ENCODE results near the gene SPATA13. TPM values are rescaled to one million over a fixed set of nuclear protein-coding genes. Genes with fewer than 3 reads are reported as not detected.
A peak's percentile ranks its signal among the peaks of the same experiment; 100 is the strongest.

Gene SPATA13
- total RNA-seq, 2 donors from 2014 or later, result 43.9 to 65.0 TPM

DNA sequence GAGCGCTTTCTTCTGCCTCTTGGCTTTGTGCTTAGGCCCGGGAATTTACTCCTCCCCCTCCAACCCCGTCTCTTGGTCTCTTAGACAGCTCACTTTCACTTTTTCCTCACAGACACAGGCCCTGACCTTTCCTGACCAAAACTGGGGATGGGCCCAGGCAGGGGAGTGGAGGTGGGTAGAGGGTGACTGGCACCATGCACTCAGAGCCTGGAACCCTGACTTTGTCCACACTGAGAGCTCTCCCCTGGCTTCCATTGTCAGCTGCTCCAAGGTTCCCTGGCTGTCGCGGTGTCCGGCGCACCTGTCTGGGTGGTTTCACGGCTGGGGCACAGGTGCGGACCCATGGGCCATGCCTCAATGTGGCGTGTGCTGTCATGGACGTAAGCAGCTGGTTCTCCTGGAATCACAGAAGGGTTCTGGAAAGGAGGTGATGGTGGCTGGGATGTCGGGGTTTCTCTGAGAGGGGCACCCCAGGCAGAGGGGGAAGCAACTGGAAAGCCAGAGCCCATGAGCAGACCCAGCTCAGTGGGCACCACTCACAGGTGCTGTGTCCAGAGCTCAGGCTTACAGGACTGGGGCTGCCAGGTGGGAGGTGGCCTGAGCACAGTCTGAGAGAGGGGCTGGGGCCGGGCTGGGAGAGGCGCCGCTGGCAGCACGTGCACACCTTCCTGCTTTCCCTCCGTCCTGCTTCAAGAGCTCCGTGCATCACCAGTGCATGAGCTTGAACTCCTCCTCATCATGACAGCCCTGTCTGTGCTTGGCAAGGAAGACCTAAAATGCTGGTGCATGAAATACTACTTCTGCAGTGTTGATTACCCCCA lies 120.9 kb downstream of the SPATA13 start:
- DNase-seq (ENCODE audit: low spot score in 2 of 2), result no peak
- H3K27ac Mint-ChIP-seq, result peak overlapping the region; percentile 70 to 95

DNA sequence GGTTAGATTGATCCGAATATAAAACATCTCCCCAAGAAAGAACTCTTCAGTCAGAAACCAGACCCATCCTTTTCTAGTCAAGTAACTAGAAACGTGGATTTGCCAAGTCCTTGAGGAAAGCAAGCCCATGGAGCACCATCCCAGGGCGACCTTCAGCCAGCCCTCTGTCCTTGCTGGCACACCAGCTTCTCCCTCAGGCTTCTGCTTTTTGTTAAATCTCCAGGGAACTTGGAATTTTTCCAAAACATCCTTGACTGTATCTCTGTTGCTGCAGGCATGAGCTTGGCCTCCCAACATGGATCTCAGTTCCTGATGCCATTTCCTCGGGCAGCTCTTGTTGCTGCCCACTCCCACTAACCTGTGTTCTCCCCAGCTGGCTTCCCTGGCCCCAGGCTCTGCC lies 121.7 kb downstream of the SPATA13 start:
- Mint-ChIP-seq H3K27ac (peak overlapping the region; percentile 70 to 82), H3K36me3 (peaks cover 0 to 9% of the 10 kb centered on the region in 2 donors), H3K9me3 (no peaks in the 10 kb centered on the region)
- DNase-seq (ENCODE audit: low spot score in 2 of 2) (no peak), ATAC-seq (no peak)

More for the DNA sequence above, 120.9 kb downstream of the SPATA13 start:
- Mint-ChIP-seq H3K9me3 (no peaks in the 10 kb centered on the region), H3K36me3 (peaks cover 6% of the 10 kb centered on the region in 2 donors)
- ATAC-seq, result peak in 1 of 2 donors; percentile 38

DNA sequence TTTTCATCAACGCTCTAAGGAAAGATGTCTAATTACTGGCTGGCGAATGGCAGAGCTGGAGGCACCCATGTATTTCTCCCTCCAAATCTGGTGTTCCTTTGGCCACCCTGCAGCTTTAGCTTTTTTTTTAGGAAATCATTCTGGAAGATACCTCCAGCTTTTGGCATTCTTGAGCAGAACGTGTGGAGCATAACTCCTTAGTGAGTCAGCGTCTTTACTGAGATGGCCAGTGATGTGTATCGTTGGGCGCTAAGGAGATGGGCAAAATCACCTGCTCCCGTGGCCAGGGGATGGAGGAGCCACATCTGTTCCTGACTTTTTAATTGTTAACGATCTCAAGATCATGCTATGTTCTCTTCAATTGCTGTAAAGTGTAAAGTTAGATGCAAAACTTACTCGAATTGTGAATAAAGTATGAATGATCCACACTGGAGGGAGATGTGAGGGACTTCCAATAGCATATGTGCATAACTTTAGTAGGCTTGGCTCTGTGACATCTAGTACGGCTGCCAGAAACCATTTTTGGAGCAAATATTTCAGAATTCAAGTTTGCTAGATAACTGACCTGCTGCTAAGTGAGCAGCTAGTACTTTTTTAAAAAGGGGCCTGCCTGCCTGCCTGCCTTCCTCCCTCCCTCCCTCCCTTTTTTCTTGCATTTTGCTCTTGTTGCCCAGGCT lies 124.5 kb downstream of the SPATA13 start:
- peaks cover 7 to 14% of the 10 kb centered on the region in 2 donors for H3K36me3 Mint-ChIP-seq
- H3K9me3 Mint-ChIP-seq, result no peaks in the 10 kb centered on the region
- ATAC-seq (no peak), DNase-seq (ENCODE audit: low spot score in 2 of 2) (no peak)
- no peak overlapping the region for H3K27ac Mint-ChIP-seq

DNA sequence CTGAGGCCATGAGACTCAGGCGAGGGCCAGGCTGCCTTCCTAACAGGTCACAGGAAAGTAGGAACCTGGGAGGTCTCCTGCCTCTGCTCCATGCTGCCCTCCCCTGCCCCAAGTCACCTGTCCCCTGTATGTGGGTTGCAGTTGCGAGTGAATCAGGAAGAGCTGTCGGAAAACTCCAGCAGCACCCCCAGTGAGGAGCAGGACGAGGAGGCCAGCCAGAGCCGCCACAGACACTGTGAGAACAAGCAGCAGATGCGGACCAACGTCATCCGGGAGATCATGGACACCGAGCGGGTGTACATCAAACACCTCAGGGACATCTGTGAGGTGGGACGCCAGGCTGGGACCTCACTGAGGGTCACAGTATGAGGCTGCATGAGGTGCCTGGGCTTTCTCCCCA lies 126.1 kb downstream of the SPATA13 start:
- no peak for ATAC-seq
- H3K9me3 Mint-ChIP-seq, result no peaks in the 10 kb centered on the region
- H3K36me3 Mint-ChIP-seq, result peaks cover 9 to 15% of the 10 kb centered on the region in 2 donors
- DNase-seq (ENCODE audit: low spot score in 2 of 2), result no peak
- peak overlapping the region in 1 of 2 donors; percentile 25 for H3K27ac Mint-ChIP-seq

DNA sequence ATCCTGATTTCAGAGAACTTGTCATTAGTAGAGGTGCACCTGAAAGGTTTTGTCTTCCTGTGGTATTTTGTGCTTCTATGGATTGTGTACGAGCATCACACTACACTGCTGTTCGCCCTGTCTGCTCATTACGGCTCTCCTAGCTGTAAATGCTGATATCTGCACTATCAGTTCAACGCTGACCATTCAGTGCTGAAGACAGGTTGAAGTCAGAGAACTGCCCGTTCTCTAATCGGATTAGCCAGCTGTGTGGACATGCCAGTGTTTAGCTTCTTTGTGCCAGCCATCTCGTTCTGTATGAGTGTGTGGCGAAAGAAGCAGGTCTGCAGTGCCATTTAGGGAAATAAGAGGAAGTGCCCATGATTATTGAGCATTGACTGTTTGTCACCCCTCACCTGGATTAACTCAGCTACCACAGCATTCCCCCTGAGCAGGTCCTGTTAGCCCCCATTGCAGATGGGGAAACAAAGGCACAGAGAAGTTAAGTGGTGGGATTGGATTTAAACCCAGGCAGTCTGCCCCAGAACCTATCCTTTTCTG lies 127.3 kb downstream of the SPATA13 start:
- DNase-seq (ENCODE audit: low spot score in 2 of 2), result no peak

DNA sequence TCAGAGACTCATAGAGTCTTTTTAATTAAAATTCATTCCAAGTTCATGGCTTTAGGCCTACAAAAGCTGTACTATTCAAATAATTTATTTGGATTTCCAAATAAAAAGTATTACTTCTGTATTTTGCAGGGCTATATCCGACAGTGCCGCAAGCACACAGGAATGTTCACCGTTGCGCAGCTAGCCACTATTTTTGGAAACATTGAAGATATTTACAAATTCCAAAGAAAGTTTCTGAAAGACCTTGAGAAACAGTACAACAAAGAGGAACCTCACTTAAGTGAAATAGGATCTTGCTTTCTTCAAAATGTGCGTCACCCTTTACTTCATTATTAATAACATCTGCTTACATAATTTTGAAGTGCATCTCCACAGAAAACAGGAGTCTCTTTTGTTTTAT lies 128.3 kb downstream of the SPATA13 start:
- Mint-ChIP-seq H3K9me3 (no peaks in the 10 kb centered on the region), H3K36me3 (peaks cover 22 to 26% of the 10 kb centered on the region in 2 donors), H3K27ac (no peak overlapping the region)
- DNase-seq (ENCODE audit: low spot score in 2 of 2), result no peak
- ATAC-seq, result no peak

More for the DNA sequence above, 127.3 kb downstream of the SPATA13 start:
- ATAC-seq, result no peak
- no peaks in the 10 kb centered on the region for H3K9me3 Mint-ChIP-seq
- H3K36me3 Mint-ChIP-seq, result peaks cover 20 to 22% of the 10 kb centered on the region in 2 donors
- no peak overlapping the region for H3K27ac Mint-ChIP-seq

DNA sequence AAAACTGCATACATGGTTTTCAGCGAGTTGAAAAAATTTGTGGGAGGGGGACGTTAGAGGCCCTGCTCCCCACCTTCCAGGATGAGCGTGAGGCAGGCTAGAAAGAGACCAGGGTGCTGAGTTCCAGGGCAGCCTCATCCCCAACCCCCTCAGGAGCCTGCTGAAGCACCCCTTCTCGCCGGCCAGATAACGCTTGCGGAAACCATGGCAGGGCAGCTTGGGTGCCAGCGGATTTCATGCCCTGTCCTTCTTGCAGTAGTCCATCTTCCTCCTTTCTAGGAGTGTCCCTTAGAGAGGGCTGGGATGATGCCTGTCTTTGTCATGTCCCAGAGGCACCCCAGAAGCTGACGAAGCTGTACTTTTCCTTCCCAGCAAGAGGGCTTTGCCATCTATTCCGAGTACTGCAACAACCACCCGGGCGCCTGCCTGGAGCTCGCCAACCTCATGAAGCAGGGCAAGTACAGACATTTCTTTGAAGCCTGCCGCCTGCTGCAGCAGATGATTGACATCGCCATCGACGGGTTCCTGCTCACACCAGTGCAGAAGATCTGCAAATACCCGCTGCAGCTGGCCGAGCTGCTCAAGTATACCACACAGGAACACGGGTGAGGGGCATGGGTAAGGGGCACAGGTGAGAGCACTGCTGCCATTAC lies 129.9 kb downstream of the SPATA13 start:
- ATAC-seq (no peak), DNase-seq (ENCODE audit: low spot score in 2 of 2) (no peak)
- Mint-ChIP-seq H3K36me3 (peaks cover 22 to 37% of the 10 kb centered on the region in 2 donors), H3K9me3 (no peaks in the 10 kb centered on the region), H3K27ac (peak overlapping the region; percentile 0 to 53)

DNA sequence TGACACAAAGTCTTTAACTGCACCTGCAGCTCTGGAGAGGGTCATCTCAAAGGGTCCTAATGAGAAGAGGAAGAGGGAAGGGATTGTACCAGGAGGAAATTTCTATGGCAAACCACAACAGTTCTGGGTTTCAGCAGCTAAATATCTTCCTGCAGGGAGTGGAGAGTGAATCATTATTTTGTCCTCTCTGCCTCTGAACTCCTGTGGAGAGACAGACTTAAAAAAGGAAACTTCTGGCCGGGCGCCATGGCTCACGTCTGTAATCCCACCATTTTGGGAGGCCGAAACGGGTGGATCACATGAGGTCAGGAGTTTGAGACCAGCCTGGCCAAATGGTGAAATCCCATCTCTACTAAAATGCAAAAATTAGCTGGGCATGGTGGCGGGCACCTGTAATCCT lies 132.0 kb downstream of the SPATA13 start:
- H3K27ac Mint-ChIP-seq, result peak overlapping the region in 1 of 2 donors; percentile 81
- DNase-seq (ENCODE audit: low spot score in 2 of 2) (no peak), ATAC-seq (no peak)
- no peaks in the 10 kb centered on the region for H3K9me3 Mint-ChIP-seq
- H3K36me3 Mint-ChIP-seq, result peaks cover 17 to 45% of the 10 kb centered on the region in 2 donors

DNA sequence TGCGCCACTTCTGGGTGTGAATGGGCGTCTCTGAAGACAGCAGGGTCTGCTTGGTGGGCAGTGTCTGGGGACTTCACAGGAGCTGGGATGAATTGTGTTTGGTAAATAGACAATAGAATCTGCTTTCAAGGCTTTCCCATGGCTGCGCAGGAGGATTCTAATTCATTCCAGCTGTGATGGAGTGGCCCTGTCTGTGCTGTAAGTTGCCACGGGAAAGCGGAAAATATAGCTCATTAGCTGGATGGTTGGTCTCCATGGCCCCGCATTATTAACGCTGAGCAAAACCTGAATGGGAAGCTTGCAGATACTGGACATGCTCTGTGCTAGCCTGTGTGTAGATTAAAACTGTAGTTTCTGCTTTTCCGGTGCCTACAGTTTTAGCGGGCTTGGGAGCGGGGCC lies 133.2 kb downstream of the SPATA13 start:
- ATAC-seq (no peak), DNase-seq (ENCODE audit: low spot score in 2 of 2) (no peak)
- peaks cover 17 to 52% of the 10 kb centered on the region in 2 donors for H3K36me3 Mint-ChIP-seq
- H3K27ac Mint-ChIP-seq, result peak overlapping the region in 1 of 2 donors; percentile 24
- H3K9me3 Mint-ChIP-seq, result no peaks in the 10 kb centered on the region

DNA sequence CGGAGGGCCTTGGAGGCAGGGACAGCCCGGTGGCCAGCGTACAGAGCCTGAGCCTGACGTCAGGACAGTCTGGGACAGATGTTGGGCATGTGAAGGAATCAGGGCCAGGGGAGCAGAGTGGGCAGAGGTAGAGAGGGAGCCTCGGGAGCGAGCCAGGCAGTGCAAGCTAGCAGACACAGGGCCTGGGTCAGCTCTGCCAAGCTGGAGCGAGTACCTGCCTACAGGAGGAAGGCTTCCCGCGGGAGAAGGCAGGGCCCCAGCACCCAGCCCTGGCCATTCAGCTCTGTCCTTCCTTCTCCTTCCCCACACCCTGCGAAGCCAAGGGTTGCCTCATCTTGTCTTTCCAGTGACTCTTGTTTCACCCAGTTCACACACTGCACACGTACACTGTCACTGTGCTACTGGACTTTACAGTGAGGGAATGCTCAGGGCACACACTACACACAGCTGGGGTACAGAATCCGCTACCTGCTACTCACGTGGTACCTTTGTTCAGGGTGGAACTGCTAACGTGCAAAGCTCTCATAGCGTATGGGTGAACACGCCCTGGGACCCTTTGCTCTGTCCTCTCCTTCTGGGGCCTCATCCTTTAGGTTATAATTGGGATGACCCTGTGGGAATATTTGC lies 139.1 kb downstream of the SPATA13 start:
- H3K36me3 Mint-ChIP-seq, result peaks cover 21 to 39% of the 10 kb centered on the region in 2 donors
- peak overlapping the region; percentile 68 to 88 for H3K27ac Mint-ChIP-seq
- no peak for ATAC-seq
- no peak for DNase-seq (ENCODE audit: low spot score in 2 of 2)
- no peaks in the 10 kb centered on the region for H3K9me3 Mint-ChIP-seq

DNA sequence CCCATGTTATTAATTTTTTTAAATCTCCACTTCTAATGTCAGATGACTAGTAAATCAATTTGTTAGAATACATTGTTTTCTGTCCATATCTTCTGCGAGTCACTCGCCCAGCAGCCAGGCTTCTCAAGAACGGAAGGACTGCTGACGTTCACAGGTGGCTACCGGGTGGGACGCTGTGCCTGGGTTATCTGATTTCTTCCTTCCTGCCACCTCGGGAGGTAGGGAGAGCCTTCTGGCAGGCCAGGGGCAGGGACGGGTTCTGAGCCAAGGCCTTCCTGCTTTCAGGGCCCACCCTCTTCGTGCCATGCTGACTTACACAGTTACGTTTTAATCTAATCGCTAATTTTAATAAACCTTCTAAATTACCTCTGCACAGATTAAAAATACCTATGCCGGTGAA lies 140.9 kb downstream of the SPATA13 start:
- DNase-seq (ENCODE audit: low spot score in 2 of 2), result no peak
- Mint-ChIP-seq H3K27ac (peak overlapping the region in 1 of 2 donors; percentile 24), H3K36me3 (peaks cover 16 to 34% of the 10 kb centered on the region in 2 donors), H3K9me3 (no peaks in the 10 kb centered on the region)
- ATAC-seq, result no peak

DNA sequence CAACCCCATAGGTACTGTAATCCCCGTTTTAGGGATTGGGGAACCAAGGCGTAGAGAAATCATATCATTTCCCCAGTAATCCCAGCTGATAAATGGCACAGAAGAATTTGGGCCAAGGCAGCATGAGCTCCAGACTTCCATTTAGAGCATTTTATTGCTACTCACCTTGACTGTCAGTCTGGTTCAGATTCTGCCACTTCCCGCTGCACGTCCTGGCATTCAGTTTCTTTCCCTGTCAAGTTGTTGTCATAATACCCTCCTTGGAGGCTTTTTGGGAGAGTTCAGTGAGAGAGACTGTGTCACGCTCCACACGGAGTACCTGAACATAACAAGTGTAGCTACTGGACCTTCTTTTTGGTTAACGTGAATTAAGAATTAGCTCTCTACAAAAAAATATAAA lies 141.4 kb downstream of the SPATA13 start:
- peaks cover 16 to 34% of the 10 kb centered on the region in 2 donors for H3K36me3 Mint-ChIP-seq
- no peaks in the 10 kb centered on the region for H3K9me3 Mint-ChIP-seq
- DNase-seq (ENCODE audit: low spot score in 2 of 2) (no peak), ATAC-seq (no peak)
- peak overlapping the region in 1 of 2 donors; percentile 29 for H3K27ac Mint-ChIP-seq

DNA sequence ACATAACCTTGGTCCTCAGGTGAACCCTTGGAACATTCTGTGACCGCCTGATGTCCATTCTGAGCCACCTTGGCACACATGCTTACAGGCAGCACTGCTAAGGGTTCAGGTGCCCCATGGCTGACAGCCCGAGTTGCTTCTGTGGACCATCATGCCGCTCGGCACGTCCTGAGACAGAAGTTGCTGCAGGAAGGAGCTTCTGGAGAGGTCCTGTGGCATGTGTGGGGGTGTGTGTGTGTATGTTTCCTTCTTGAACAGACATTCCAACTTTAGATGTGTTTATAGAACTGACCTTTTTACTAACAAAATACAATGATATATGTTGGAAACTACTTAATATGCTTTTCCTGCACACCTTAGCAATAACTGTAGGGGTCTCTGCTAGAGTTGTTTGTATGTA lies 144.1 kb downstream of the SPATA13 start:
- peak overlapping the region in 1 of 2 donors; percentile 46 for H3K27ac Mint-ChIP-seq

DNA sequence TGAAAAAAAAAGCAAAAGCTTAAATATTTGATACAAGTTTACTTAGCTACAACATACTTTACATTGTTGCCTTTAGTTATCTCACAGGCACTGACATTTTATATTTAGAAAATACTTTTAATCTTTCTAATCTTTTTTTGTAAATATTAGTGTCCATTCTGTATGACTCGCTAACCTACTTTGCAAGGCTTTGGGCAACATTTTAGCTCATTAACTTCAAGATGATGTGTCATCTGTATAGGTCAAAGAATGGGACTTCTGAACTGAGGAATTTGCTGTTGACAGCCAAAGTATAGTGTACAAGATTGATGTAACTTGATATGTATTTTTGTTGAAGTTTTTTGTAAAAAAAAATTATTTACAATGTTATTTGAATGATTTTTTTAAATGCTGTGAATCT lies 146.1 kb downstream of the SPATA13 start:
- H3K27ac Mint-ChIP-seq, result no peak overlapping the region
- peaks cover 2 to 15% of the 10 kb centered on the region in 2 donors for H3K36me3 Mint-ChIP-seq
- no peaks in the 10 kb centered on the region for H3K9me3 Mint-ChIP-seq
- no peak for ATAC-seq
- DNase-seq (ENCODE audit: low spot score in 2 of 2), result no peak

More for the DNA sequence above, 144.1 kb downstream of the SPATA13 start:
- Mint-ChIP-seq H3K36me3 (peaks cover 9 to 20% of the 10 kb centered on the region in 2 donors), H3K9me3 (no peaks in the 10 kb centered on the region)
- ATAC-seq (no peak), DNase-seq (ENCODE audit: low spot score in 2 of 2) (no peak)

DNA sequence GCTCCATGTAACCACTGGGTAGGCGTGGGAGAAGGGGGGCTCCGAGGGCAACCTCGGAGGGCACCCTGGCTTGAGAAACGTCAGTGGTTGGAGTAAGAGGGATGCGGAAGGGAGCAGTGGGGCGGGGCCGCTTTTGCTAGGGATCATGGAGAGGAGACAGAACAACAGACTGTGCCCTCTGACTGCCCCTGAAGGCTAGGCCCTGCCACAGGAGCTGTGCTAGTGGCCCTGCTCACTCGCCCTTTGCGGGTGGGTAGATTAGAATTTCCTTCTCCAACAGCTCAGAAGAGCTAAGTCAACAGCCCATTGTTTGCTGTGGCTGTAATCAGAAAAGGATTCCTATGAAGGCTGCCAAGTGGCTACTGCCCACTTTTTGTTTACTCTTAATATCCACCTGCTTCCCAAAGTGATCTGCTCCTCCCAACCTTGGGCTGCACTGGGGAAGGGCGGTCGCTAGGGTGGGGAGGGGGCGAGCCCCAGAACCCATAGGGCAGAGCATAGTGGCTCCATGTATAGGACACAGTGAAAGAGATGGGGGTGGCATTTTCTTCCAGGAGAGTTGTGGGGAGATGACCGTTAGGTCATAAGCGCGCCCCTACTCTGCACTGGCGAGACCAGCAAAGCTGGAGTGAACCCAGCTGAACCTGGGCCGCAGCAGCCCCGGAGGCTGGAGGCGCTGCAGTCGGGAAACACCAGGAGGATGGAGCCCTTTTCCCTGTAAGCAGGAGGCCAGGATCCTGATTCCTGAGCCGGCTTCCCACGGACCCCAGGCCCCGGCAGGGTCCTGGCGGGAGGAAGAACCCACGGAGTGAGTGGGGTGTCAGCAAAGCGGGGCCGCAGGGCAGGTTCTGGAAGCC lies 146.9 kb downstream of the SPATA13 start:
- Mint-ChIP-seq H3K27ac (peak overlapping the region in 1 of 2 donors; percentile 12), H3K36me3 (peaks cover 0 to 15% of the 10 kb centered on the region in 2 donors), H3K9me3 (no peaks in the 10 kb centered on the region)
- peak in 1 of 2 donors; percentile 30 for ATAC-seq
- no peak for DNase-seq (ENCODE audit: low spot score in 2 of 2)
